GM23248 (cell line): ENCODE results near the gene CDK3.

ENCODE experiments used
- EZH2 ChIP-seq: fragments of 200-600 bp; sonication (generic); IDR thresholded peaks from 2 replicates; pipeline ENCODE4 v1.6.1; 2018; ENCODE audit warnings: antibody characterized with exemption, mild to moderate bottlenecking; ENCODE audit not compliant: insufficient read depth, poor library complexity, severe bottlenecking
- EZH2phosphoT487 ChIP-seq: fragments of 200-600 bp; sonication (generic); IDR thresholded peaks from 2 replicates; pipeline ENCODE4 v1.6.1; 2018; ENCODE audit warnings: antibody characterized with exemption, moderate library complexity, mild to moderate bottlenecking, low read depth; ENCODE audit not compliant: insufficient read depth

DNA sequence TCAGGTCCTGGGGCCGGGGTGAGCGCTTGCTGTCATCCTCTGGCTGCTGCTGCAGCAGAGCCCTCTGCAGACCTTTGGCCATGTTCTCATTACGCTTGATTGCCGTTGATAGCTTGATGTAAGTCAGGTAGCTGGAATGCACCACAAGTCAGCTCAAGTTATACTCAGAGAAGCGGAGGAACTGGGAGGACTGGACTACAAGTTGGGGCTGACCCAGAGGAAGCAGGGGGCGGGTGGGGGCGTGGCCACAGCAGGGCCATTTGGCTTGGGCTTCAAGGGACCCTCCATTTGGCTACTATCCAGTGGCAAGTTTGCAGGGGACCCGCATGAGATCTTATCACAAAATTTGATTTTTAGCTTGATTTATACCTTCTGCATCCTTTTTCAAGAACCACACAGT is 45.4 kb downstream of the CDK3 start:
- TF ChIP-seq EZH2 (no peak), EZH2phosphoT487 (no peak)
